Cardiac muscle cell (in vitro differentiated cells and primary cell): ENCODE results near the gene NPY4R. TPM values are rescaled to one million over a fixed set of nuclear protein-coding genes. Genes with fewer than 3 reads are reported as not detected.
"Not testable (repeated sequence)": the region's sequence is repeated elsewhere in the genome, so short reads cannot be mapped to it uniquely, and the experiment has no call there.

Experiments used
- DNase-seq, 2 donors: peaks; one replicate each; pipeline versions ENCODE4 v3.0.0 to v3.0.0-alpha.2; 2010 to 2017; ENCODE audit warnings: low read depth in 1 of 2, low spot score in 1 of 2
- H3K27ac ChIP-seq: fragments of 200-600 bp; sonication (generic); 2 replicates; pipeline ENCODE4 v1.5.1; 2016
- H3K27me3 ChIP-seq: fragments of 200-600 bp; sonication (generic); 2 replicates; pipeline ENCODE4 v1.6.0; 2016; ENCODE audit warnings: control low read depth
- H3K36me3 ChIP-seq: fragments of 200-600 bp; sonication (generic); 2 replicates; pipeline ENCODE4 v1.5.1; 2016; ENCODE audit warnings: control low read depth
- H3K4me1 ChIP-seq: fragments of 200-600 bp; sonication (generic); 2 replicates; pipeline ENCODE4 v1.8.1; 2017; ENCODE audit warnings: low read depth, mild to moderate bottlenecking, mixed run types
- H3K4me3 ChIP-seq: fragments of 200-600 bp; sonication (generic); 2 replicates; pipeline ENCODE4 v1.5.1; 2016; ENCODE audit warnings: mild to moderate bottlenecking
- H3K9me3 ChIP-seq: fragments of 200-600 bp; sonication (generic); 2 replicates; pipeline ENCODE4 v1.5.1; 2017; ENCODE audit warnings: low read depth, mild to moderate bottlenecking, control low read depth
- polyA plus RNA-seq: library from polyadenylated mRNA; unstranded; fragments of >200 nt; fragmentation: Nextera tagmentation; extraction: Ambion mirVana; gene quantifications from 2 replicates; pipeline ENCODE4 v1.2.1, GENCODE V29; 2016
- total RNA-seq: library from RNA; depleted of rRNA; stranded (reverse); fragments of >200 nt; gene quantifications from 2 replicates; pipeline ENCODE4 v1.2.3, GENCODE V29; 2016
- TF ChIP-seq, protein P1 (sequence below): IDR thresholded peaks from 2 replicates; pipeline ENCODE4 v1.5.1; 2012; ENCODE audit warnings: low read depth, mild to moderate bottlenecking, low read length

Gene NPY4R
- total and polyA plus RNA-seq, 2 experiments from 2014 or later = 0.22 to 1.2 TPM

DNA sequence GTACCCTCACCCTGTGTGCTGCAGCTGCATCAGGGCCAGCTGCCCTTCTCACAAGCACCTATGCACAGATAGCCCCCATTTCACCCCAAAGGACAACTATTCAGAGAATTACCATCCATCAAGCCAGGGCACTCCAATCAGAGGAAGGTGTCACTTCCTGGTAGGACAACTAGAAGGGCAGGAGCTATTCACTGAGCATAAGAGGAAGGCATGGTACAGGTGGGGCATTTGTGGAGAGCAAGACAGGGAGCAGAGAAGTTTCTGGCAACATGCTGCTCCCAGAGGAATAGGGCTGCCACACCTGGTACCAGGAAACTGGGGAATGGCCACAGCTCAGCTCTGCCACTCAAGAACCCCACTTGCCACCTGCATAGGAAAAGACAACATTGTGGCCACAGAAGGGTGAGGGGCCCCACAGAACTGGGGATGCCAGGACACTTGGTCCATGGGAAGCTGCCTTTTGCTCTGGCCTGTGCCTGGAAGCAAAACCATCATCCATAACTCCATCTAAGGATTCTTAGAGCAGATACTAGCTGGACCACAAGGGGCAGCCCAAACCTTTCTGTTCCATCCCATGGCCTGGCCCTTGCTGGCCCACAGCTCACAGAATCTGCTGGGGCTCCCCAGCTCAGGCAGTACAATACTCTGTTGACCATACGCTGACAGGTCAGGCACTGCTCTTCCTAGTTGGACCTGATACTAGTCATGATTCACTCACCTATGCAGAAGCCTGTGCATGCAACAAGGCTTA lies 25.8 kb upstream of the NPY4R start:
- H3K9me3 ChIP-seq, H3K27me3 ChIP-seq, H3K36me3 ChIP-seq, H3K4me3 ChIP-seq, H3K4me1 ChIP-seq, H3K27ac ChIP-seq, DNase-seq: not testable (repeated sequence)

DNA sequence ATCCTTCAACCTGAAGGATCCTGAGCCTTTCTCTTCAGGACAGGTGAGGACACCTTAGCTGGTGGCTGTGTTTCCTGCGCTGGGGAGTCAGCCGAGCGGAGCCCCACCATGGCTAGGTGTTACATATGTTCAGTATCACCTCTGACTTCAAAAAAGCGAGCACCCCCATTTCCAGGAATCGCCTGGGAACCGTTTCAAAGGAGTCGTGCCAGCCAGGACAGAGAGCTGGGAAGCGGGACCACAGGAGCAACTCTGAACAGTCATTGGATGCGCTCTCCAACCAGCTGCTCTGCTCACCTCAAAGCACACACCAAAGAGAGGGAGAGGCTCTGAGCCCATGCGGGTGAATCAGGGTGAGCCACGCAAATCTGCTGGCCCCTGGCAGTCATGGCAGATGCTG lies 24.5 kb upstream of the NPY4R start:
- not testable (repeated sequence) for H3K9me3 ChIP-seq, H3K36me3 ChIP-seq, H3K4me1 ChIP-seq, DNase-seq, H3K27ac ChIP-seq, H3K4me3 ChIP-seq, H3K27me3 ChIP-seq

DNA sequence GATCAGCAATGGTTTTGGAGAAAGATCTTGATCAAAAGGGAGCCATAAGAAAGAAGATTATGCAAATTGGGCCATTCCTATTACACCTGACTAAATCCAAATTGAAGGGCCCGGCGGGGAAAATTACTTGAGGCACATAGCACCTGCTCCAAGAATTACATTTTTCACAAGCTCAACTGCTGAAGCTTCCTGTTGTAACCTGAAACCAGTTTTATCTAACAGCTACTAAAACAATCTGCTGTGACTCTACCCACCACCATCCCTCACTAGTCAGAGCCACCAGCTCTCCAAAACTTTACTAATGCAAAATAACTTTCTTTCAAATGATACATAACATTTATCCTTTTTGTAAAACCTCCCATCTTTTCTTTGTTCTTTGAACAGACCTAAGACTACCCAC lies 20.7 kb upstream of the NPY4R start:
- H3K27ac ChIP-seq, H3K36me3 ChIP-seq, H3K9me3 ChIP-seq, H3K4me1 ChIP-seq, H3K4me3 ChIP-seq, DNase-seq, H3K27me3 ChIP-seq: not testable (repeated sequence)

DNA sequence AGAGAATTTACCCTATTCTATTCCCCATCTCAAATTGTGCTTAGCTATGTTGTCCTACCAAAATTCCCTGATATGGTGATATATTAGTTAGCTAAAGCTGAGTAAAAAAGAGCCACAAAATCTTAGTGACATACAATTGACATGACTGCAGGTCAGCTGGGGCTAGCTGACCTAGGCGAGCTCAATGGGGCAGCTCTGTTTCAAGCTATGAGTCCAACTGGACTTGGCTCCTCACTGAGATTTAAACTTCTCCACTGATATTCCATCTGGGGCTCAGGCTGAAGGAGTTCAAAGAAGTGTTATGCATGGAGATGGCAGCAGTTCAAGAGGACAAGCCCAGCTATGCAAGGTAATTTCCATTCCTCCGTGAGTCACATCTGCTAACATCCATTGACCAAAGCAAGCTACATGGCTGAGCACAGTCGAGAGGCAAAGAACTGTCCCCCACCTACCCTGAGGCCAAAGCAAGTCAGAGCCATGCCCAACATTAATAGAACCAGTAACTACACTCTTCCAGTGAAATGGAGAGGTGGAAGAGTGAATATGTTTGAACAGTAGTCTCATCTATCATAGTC lies 9.1 kb upstream of the NPY4R start:
- H3K4me1 ChIP-seq, H3K4me3 ChIP-seq, H3K36me3 ChIP-seq, DNase-seq, H3K27ac ChIP-seq, H3K9me3 ChIP-seq, H3K27me3 ChIP-seq: not testable (repeated sequence)

DNA sequence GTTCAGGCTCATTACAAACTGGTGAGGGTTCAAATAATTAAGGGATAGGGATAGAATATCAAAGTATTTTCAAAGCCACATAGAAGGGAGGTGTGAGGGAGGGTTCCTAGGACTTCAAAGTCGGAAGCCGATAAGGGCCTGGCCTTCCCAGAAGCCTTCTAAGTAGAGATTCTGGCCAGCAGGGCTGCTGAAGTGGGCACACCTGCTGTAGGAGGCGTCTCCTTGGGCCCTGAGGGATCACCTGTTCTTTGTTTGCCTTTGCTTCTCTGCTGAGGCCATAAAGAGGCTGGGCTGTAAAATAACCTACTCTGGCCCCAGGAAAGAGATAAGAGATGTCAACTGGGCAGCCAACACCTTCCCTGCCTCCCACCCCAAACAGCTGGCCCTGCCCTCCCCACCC lies 8.0 kb upstream of the NPY4R start:
- H3K36me3 ChIP-seq, H3K4me1 ChIP-seq, H3K9me3 ChIP-seq, H3K27me3 ChIP-seq, DNase-seq, H3K4me3 ChIP-seq, H3K27ac ChIP-seq: not testable (repeated sequence)

DNA sequence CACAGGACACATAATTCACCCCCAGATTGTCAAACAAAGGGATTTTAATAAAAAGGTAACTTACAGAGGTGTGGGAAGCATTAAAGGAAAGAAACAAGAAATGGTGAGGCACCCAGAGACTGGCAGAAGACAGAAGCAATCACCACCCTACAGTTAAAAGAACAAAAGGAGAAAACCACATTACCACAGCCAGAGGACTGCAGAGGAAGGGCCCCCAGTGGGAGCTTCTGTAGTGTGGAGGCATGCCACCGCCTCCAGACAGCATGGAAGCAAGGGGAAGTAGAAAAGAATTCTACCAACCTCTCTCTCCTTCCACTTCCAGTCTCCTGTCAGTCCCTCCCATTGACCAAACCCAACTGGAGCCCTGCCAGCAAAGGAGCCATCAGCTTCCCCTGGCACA lies 4.4 kb upstream of the NPY4R start:
- H3K36me3 ChIP-seq, H3K27ac ChIP-seq: not testable (repeated sequence)

DNA sequence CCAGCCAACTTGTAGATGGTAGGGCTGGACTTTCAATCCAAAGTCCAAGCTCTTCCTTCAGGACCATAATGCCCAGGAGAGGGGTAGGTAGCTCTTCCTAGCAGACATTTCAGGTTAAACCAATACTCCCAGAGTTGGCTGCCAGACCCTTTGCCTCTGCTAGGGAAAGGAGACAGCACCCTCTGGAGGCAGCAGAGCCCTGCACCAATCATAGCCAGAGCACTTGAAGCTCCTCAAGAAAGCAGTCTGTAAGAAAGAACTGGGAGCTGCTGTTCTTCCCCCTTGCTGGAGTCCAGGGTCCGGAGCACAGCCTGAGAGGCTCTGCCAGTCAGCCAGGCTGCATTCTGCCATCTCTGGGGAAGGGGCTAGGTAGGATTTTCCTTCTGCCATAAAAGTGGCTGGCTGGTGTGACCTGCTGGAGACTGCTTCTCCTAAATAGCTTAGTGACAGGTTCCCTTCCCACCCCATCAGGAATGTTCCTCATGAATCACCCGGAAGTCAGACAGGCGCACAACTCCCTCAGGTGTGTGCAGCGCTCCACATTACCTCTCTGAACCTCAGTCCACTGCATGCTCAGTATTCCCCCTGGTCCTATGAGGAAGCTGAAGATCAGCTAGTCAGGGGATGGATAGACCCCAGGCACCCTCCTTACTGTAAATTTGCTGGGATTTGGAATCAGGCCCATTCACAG lies 2.5 kb upstream of the NPY4R start:
- DNase-seq, H3K27ac ChIP-seq: not testable (repeated sequence)
- TF ChIP-seq, protein P1, sequence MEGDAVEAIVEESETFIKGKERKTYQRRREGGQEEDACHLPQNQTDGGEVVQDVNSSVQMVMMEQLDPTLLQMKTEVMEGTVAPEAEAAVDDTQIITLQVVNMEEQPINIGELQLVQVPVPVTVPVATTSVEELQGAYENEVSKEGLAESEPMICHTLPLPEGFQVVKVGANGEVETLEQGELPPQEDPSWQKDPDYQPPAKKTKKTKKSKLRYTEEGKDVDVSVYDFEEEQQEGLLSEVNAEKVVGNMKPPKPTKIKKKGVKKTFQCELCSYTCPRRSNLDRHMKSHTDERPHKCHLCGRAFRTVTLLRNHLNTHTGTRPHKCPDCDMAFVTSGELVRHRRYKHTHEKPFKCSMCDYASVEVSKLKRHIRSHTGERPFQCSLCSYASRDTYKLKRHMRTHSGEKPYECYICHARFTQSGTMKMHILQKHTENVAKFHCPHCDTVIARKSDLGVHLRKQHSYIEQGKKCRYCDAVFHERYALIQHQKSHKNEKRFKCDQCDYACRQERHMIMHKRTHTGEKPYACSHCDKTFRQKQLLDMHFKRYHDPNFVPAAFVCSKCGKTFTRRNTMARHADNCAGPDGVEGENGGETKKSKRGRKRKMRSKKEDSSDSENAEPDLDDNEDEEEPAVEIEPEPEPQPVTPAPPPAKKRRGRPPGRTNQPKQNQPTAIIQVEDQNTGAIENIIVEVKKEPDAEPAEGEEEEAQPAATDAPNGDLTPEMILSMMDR = peak; percentile 30

More for the DNA sequence above, 4.4 kb upstream of the NPY4R start:
- H3K9me3 ChIP-seq, H3K4me1 ChIP-seq, H3K4me3 ChIP-seq, DNase-seq, H3K27me3 ChIP-seq: not testable (repeated sequence)

DNA sequence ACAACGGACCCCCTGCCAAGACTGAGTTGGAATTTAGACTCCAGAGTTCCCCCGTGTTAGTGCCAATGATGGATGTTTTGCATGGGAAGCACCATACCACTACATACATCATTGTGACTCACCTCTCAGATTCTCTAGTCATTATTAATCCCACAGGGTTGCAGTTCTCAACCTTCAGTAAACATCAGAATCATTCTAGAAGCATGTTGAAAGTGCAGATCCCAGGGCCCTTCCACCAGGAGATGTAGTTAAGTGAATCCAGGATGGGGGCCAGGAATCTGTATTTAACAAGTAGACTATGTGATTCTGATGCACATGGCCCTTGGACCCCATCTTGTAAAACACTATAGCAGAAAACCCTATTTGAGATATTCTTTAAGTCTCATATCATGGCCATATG lies 2.1 kb downstream of the NPY4R start:
- DNase-seq, H3K4me3 ChIP-seq, H3K27me3 ChIP-seq: not testable (repeated sequence)

More for the DNA sequence above, 2.5 kb upstream of the NPY4R start:
- not testable (repeated sequence) for H3K4me1 ChIP-seq, H3K9me3 ChIP-seq, H3K4me3 ChIP-seq, H3K36me3 ChIP-seq, H3K27me3 ChIP-seq

DNA sequence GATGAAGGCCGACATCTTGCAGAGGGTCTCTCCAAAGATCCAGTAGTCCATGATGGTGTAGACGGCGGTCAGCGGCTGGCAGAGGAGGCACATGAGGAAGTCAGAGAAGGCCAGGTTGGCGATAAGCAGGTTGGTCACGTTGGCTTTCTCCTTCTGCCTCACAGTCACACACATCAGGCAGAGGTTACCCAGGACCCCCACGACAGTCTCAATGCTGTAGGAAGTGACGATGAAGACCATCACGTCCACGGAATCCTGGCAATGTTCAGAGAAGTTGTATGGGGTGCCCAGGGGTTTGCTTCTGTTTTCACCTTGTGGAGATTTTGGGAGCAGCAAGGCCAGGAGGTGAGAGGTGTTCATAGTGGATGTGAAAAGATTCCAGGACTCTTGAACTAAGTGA lies 3.5 kb downstream of the NPY4R start:
- H3K4me3 ChIP-seq, H3K4me1 ChIP-seq, H3K27ac ChIP-seq, H3K27me3 ChIP-seq, DNase-seq, H3K36me3 ChIP-seq, H3K9me3 ChIP-seq: not testable (repeated sequence)

More for the DNA sequence above, 2.1 kb downstream of the NPY4R start:
- not testable (repeated sequence) for H3K27ac ChIP-seq, H3K4me1 ChIP-seq, H3K9me3 ChIP-seq, H3K36me3 ChIP-seq

DNA sequence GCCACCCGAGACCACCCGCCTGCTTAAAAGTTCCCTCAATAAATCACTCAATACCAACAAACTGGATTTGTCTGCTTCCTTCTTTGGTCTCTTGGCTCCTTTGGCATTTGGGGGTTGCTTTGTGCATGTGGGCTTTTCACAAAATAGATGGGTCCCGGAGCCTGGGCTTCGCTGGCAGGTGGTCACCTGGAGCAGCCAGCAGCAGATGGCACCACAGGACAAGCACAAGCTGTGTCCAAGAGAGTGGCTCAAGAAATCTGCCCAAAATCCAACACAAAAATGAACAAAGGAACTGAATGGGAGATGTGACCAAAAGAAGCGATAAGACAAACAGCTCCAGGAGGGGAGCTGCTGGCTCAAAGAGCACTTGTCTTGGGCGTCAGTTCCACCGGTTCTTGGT lies 6.2 kb downstream of the NPY4R start:
- H3K4me3 ChIP-seq, H3K4me1 ChIP-seq, H3K9me3 ChIP-seq, H3K36me3 ChIP-seq, H3K27me3 ChIP-seq, H3K27ac ChIP-seq, DNase-seq: not testable (repeated sequence)

DNA sequence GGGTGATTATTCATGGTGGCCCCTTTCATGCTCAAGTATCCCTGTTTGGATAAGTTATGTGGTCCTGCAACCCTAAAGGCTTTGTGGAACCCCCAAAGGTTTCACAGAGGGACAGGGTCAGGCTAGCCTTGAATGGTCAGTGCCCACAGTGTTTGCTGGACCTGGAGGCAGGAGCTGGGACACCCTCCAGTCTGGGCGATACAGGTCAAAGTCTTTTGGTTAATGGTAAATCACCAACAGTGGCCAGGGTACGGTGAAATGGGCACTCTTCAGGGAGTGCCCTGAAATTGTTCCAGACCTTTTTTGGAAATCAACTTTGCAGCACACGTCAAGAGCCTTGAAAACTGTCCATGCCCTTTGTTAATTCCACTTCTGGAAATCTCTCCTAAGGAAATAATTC lies 8.7 kb downstream of the NPY4R start:
- H3K4me3 ChIP-seq, H3K4me1 ChIP-seq, H3K36me3 ChIP-seq, H3K27ac ChIP-seq, H3K27me3 ChIP-seq, DNase-seq, H3K9me3 ChIP-seq: not testable (repeated sequence)

DNA sequence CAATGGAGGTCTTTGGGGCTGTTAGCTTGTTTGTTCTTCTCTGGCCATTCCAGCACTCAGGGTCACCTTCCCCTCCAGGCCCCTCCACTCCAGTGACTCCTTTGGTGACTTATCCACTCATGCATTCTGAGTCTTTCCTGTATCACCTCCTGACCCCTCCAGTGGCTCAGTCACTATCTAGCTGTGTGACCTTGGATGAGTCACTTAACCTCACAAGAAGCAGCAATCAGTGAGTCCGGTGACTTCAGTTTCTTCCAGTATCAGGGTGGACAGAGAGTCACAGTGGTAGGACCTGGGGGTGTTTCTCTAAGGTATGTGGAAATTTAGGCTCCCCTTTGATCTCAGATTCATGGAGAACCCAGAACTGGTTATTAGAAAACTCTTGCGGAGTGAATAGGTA lies 9.8 kb downstream of the NPY4R start:
- not testable (repeated sequence) for H3K4me1 ChIP-seq, H3K9me3 ChIP-seq, H3K27me3 ChIP-seq, H3K36me3 ChIP-seq, H3K4me3 ChIP-seq, H3K27ac ChIP-seq, DNase-seq

DNA sequence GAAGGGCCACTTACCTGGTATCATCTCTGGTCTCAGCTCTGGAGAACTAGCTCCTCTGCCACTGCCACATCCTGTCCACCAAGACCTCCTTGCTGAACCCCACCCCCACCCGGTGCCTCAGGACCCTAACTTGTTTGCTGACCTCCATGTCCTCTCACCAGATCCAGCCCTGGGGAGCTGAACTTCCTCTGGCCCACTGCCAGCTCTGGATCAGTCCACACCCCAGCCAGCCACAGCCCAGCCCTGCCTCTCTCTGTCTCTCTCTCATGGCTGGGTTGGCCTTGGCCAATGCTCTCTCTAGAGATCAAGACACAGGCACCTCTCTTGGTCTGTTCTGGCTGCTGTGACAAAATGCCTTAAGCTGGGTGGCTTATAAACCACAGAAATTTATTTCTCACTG lies 14.4 kb downstream of the NPY4R start:
- not testable (repeated sequence) for H3K4me1 ChIP-seq, H3K4me3 ChIP-seq, H3K27me3 ChIP-seq, DNase-seq, H3K36me3 ChIP-seq, H3K27ac ChIP-seq, H3K9me3 ChIP-seq
